Activated naive CD4-positive, alpha-beta T cell treated with anti-CD3 and anti-CD28 coated beads, Interleukin-2, amount 50 U/mL, for 16 hours (primary cell): ENCODE results near the gene ALG12.

Experiments
- DNase-seq: peaks from one replicate; pipeline ENCODE4 v3.0.0-alpha.2; 2020

The ALG12 gene

GRCh38 chr22:49917974-49918910, at the start of gene ALG12, which contains the start of gene CRELD2:
TSS of gene ALG12 (minus strand) at chr22:49918438. CDS start at chr22:49913765, 4,673 bp downstream.
TSS of gene CRELD2 (plus strand) at chr22:49918634. CDS start at chr22:49918770, 136 bp downstream.
- peak; percentile 96 for DNase-seq

- peak; percentile 13 for DNase-seq
Observed at GRCh38 chr22:49967706-49968208, 49.5 kb upstream of the ALG12 start.

- DNase-seq: peak; percentile 17
Observed at GRCh38 chr22:49966774-49967705, 48.8 kb upstream of the ALG12 start.

- DNase-seq: no peak
Observed at GRCh38 chr22:49966041-49966773, 48.0 kb upstream of the ALG12 start.

DNA sequence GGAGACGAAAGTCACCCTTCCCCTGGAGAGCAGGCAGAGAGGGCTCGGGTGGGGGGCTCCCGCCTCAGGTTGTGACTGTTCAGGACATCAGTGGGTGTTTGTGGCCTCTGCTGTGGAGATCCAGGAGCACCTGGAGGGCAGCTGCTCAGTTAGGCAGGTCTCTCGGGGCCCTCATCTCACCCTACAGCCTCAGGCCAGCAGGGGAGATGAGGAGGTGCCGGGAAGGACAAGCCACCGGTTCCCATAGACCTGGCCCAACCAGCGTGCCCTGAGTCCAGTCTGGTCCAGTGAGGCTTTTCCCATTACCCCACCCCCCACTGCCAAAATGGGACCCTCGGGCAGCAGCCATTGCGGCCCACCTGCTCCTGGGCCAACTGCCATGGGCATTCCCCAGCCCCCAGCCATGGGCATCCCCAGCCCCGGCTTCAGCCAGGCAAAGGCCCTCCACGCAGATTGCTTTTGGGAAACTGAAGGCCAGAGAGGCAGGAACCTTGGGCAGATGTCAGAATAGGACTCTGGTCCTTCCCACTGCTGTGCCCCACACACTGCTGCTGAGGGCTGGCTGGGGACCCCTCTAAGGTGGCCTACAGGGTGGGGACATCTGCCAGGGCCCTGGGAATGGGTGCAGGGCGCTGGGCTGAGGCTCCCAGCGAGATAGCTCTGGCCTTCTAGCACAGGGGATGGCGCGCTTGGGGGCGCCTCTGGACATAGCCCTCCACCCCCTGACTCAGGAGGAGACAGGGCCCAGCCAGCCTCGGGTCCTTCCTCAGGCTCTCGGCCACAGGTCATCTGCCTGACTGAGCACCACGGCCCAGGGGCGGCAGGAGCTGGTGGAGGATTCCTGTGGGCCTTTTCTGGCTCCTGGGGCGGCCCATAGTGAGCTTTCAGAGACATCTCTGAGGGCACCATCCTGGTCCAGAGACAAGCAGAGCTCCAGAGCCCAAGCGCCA, 47.1 kb upstream of the ALG12 start:
- no peak for DNase-seq

GRCh38 chr22:49964136-49965090, 46.2 kb upstream of the ALG12 start:
- no peak for DNase-seq

GRCh38 chr22:49963647-49964026, 45.4 kb upstream of the ALG12 start:
- no peak for DNase-seq

- no peak for DNase-seq
Observed at GRCh38 chr22:49962751-49963646, 44.8 kb upstream of the ALG12 start.

DNA sequence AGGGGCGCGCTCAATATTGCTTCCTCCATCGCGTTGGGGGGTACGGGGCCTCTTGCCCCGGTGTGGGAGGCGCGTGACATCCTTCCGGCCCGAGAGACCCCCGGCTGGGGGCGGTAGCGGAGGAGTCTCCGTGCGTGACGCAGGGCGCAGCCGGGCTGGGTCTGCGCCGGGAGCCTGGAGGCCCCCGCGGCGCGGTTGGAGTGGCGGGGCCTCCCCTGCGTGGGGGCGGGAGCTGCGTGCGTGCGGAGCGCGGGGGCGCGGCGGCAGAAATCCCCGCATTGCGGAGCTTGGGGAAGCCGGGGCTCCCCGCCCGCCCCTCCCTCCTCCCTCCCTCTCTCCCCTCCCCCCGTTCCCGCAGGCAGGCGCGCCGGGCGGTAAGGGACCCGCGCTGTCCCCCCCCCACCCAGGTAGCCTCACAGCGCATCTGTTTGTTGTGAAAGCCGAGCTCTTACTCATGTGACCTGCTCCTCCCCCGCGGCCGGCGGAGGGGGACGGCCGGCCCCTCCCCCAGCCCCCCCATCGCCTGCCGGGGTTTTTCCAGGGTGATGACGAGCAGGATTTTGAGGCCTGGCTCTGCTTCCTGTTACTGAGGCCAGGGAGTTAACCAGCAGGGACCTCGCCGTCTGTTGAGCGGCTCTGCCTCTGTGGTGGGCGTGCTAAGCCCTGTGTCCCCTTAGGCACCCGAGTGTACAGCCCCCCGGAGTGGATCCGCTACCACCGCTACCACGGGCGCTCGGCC, 43.9 kb upstream of the ALG12 start:
- DNase-seq: peak; percentile 86

GRCh38 chr22:49961601-49962011, 43.4 kb upstream of the ALG12 start:
- DNase-seq: no peak

- peak; percentile 48 for DNase-seq
Observed at GRCh38 chr22:49961005-49961600, 42.9 kb upstream of the ALG12 start.

DNA sequence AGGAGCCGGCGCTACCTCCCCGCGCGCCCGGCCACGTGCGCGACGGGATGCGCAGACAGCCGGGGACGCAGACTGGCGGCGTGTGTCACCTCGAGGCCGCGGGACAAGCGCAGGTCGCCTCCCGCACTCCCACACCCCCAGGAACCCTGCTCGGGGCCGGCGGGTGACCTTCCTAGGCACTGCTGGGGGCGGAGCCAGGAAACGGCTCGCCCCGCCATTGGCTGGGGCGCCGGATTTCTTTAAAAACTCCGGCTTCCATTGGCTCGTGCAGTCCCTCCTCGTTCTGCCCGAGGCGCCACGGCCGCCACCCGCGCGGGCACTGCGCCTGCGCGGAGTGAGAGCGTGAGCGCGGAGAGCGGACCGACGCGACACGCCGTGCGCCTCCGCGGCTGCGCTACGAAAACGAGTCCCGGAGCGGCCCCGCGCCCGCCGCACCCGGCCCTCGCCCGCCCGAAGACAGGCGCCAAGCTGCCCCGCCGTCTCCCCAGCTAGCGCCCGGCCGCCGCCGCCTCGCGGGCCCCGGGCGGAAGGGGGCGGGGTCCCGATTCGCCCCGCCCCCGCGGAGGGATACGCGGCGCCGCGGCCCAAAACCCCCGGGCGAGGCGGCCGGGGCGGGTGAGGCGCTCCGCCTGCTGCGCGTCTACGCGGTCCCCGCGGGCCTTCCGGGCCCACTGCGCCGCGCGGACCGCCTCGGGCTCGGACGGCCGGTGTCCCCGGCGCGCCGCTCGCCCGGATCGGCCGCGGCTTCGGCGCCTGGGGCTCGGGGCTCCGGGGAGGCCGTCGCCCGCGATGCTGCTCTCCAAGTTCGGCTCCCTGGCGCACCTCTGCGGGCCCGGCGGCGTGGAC, 42.1 kb upstream of the ALG12 start, which contains the start of gene PIM3:
PIM3 (plus strand) TSS at position 614 of the 846 bp plus-strand sequence; CDS start at position 790, 176 bp downstream.
- peak; percentile 91 for DNase-seq

DNA sequence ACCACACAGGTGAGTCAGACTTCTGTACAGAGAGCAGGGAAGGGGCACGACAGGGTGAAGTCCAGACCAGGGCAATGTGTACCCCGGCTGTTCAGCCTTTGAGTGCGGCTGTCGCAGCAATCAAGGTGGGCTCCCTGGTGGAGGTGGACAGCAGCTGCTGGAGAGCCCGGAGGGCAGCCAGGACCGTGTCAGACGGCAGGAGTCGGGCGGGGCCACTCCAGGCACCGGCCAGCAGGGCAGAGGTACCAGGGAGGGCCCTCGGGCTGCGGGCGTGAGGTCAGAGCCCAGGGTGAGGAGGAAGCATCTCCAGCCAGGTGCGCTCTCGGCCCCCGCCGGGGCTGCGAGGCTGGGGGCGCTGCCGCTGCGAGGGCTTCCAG, 41.5 kb upstream of the ALG12 start:
- DNase-seq: no peak

DNA sequence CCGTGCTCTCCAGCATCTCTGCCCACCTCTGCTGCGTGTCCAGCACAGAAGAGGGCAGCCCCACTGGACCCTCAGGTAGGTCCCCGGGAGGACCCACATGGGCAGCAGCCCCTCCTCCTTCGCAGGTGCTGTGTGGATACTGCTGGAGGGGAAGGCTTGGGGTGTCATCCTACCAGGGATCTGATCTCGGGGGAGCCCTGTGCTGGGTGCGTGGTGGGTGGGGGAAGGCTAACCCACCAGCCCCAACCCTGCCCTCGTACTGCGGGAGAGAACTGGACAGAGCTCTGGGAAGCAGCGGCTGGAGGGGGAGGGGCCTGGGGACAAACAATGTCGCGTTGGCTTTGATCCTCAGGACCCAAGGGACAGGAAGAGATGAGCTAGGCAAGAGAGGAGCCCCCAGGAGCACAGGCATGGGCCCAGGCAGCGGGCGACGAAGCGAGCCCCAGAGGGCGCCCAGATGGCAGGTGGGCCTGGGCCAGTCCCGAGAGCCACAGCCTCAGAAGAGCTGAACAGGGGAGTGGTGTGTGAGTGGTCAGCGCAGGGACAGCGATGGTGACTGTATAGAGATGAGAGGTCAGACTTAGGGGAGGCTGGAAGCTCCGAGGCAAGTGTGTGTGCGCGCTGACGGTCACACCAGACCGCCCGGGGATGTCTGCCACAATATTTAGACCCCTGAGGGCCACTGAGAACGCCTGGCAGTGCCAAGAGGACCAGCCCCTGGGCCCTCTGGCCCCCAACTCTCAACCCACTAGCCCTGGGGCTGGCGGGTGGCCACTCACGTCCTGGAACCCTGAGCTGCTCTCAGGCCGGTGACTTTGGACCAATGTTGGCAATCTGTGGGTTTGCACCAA, 40.9 kb upstream of the ALG12 start:
- DNase-seq: no peak

DNA sequence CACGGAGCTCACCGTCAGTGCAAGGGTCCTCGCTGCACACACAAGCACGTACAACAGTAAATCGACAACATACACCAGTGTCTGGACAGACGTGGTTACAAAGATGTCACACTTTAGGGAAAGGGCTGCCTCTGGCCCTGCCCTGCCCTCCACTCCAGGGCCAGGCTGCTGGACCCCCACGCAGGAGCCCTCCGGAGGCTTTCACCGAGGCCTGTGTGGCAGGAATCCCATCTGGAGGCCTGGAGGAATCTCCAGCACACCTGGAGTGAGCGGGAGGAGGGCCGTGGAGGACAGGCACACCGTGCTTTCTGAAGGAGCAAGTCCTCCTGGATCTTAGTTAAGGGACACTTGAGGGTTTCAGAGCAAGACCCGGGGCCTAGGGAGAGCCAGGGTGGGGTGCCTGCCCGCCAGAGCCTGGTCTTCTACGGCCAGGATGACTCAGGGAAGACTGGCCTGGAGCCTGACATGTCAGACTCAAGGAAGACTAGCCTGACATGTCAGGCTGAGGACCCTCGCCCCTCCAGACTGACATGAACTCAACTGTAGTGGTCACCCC, 40.2 kb upstream of the ALG12 start:
- DNase-seq: no peak
